ENCODE data around the gene SP2.

GRCh38 chr17:47978324-47978723, 82.3 kb downstream of the SP2 start:
- peak; percentile 50 to 58 (median 52) for TF ChIP-seq CTCF (IDR thresholded peaks at IDR 0.05)
- TF ChIP-seq POLR2A (IDR thresholded peaks at IDR 0.05): no peak
